OCI-LY1 (cell line): ENCODE measurements around the gene CASP9.
"Not testable (repeated sequence)": the region's sequence is repeated elsewhere in the genome, so short reads cannot be mapped to it uniquely, and the experiment has no call there.

Experiments
- H2AFZ ChIP-seq: fragments of 200-600 bp; sonication (generic), shearing (Covaris generic); 2 replicates; pipeline ENCODE4 v1.6.0; 2014; ENCODE audit warnings: antibody characterized with exemption, mild to moderate bottlenecking, low read length
- H3F3A ChIP-seq: fragments of 200-600 bp; sonication (generic), shearing (Covaris generic); 2 replicates; pipeline ENCODE4 v1.6.0; 2014; ENCODE audit warnings: mild to moderate bottlenecking, antibody characterized with exemption, low read length, moderate library complexity; ENCODE audit not compliant: insufficient read depth
- H3K27ac ChIP-seq: fragments of 200-600 bp; sonication (generic); 2 replicates; pipeline ENCODE4 v1.5.1; 2014; ENCODE audit warnings: low read length, mixed run types, mild to moderate bottlenecking, low read depth; ENCODE audit not compliant: poor library complexity, severe bottlenecking
- H3K27me3 ChIP-seq: fragments of 200-600 bp; sonication (generic); 2 replicates; pipeline ENCODE4 v1.6.0; 2014; ENCODE audit warnings: antibody characterized with exemption, mild to moderate bottlenecking, low read length, moderate library complexity; ENCODE audit not compliant: insufficient read depth
- H3K36me3 ChIP-seq: fragments of 200-600 bp; sonication (generic); 2 replicates; pipeline ENCODE4 v1.6.1; 2014; ENCODE audit warnings: mild to moderate bottlenecking, antibody characterized with exemption, low read length, moderate library complexity, mixed read lengths; ENCODE audit not compliant: insufficient read depth
- H3K4me1 ChIP-seq: fragments of 200-600 bp; sonication (generic); 2 replicates; pipeline ENCODE4 v1.5.1; 2014; ENCODE audit warnings: mild to moderate bottlenecking, low read length, moderate library complexity; ENCODE audit not compliant: insufficient read depth, severe bottlenecking
- H3K4me2 ChIP-seq: fragments of 200-600 bp; sonication (generic), shearing (Covaris generic); 2 replicates; pipeline ENCODE4 v1.6.1; 2014; ENCODE audit warnings: low read length
- H3K4me3 ChIP-seq: fragments of 200-600 bp; sonication (generic); 2 replicates; pipeline ENCODE4 v1.5.1; 2014; ENCODE audit warnings: low read length, low read depth, mild to moderate bottlenecking, mixed read lengths; ENCODE audit not compliant: poor library complexity, severe bottlenecking
- H3K79me2 ChIP-seq: fragments of 200-600 bp; shearing (Covaris generic); 2 replicates; pipeline ENCODE4 v1.6.1; 2016; ENCODE audit warnings: mixed run types, low read length, mixed read lengths; ENCODE audit not compliant: insufficient read depth
- H3K9ac ChIP-seq: fragments of 200-600 bp; sonication (generic), shearing (Covaris generic); 2 replicates; pipeline ENCODE4 v1.6.1; 2014; ENCODE audit warnings: mild to moderate bottlenecking, low read length, mixed read lengths
- H3K9me2 ChIP-seq: fragments of 200-600 bp; sonication (generic), shearing (Covaris generic); 2 replicates; pipeline ENCODE4 v1.6.1; 2014; ENCODE audit warnings: low read depth, mild to moderate bottlenecking, low read length, mixed read lengths
- H3K9me3 ChIP-seq: fragments of 200-600 bp; shearing (Covaris generic); 2 replicates; pipeline ENCODE4 v1.6.1; 2014; ENCODE audit warnings: low read length, mixed read lengths
- H4K20me1 ChIP-seq: fragments of 200-600 bp; sonication (generic), shearing (Covaris generic); 2 replicates; pipeline ENCODE4 v1.6.0; 2016; ENCODE audit warnings: mild to moderate bottlenecking, low read length; ENCODE audit not compliant: insufficient read depth
- CTCF ChIP-seq: fragments of 200-600 bp; sonication (generic), shearing (Covaris generic); IDR thresholded peaks from 2 replicates; pipeline ENCODE4 v1.5.1; 2017; ENCODE audit warnings: mild to moderate bottlenecking, antibody characterized with exemption, low read length, moderate library complexity, mixed read lengths
- EZH2 ChIP-seq: fragments of 200-600 bp; sonication (generic), shearing (Covaris generic); IDR thresholded peaks from 2 replicates; pipeline ENCODE4 v1.8.0; 2017; ENCODE audit warnings: borderline replicate concordance, mixed run types, mild to moderate bottlenecking, antibody characterized with exemption, low read length, moderate library complexity, mixed read lengths

CASP9 gene

GRCh38 chr1:15515022-15515663, 8.9 kb downstream of the CASP9 start:
- Histone ChIP-seq H3K4me2 (no peak overlapping the region; the same call in 1 of the 2 replicates), H3K9ac (no peak overlapping the region), H3K4me3 (no peak overlapping the region), H3K36me3 (peaks cover 7% of the 10 kb centered on the region; the same call in 1 of the 2 replicates), H4K20me1 (no peaks in the 10 kb centered on the region), H3K79me2 (no peaks in the 10 kb centered on the region), H3K27me3 (no peaks in the 10 kb centered on the region), H3K9me2 (no peaks in the 10 kb centered on the region), H3F3A (no peaks in the 10 kb centered on the region), H2AFZ (no peak overlapping the region), H3K4me1 (peaks cover 10% of the 10 kb centered on the region), H3K9me3 (no peaks in the 10 kb centered on the region), H3K27ac (no peak overlapping the region)
- no peak for TF ChIP-seq CTCF
- no peak for TF ChIP-seq EZH2

DNA sequence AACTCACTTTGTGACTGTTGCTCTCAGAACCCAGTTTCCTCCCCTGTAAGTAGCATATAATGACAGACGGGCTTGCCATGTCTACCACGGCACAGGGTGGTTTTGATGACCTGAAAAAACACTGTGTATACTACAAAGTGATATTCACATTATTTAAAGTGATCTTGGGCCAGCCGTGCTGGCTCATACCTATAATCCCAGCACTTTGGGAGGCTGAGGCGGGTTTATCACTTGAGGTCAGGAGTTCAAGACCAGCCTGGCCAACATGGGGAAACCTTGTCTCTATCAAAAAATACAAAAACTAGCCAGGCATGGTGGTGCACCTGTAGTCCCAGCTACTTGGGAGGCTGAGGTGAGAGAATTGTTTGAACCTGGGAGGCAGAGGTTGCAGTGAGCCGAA, 9.5 kb downstream of the CASP9 start:
- H3K9me3 ChIP-seq, H3K9ac ChIP-seq, H3K27me3 ChIP-seq, H3K36me3 ChIP-seq, H4K20me1 ChIP-seq, H3K79me2 ChIP-seq, H3F3A ChIP-seq, H3K9me2 ChIP-seq, H3K4me3 ChIP-seq, H2AFZ ChIP-seq, H3K27ac ChIP-seq, H3K4me2 ChIP-seq: not testable (repeated sequence)
- H3K4me1 ChIP-seq: peaks cover 16% of the 10 kb centered on the region

- Histone ChIP-seq H3K4me1 (peaks cover 23% of the 10 kb centered on the region), H3K79me2 (no peaks in the 10 kb centered on the region), H3K4me3 (no peak overlapping the region), H2AFZ (no peak overlapping the region), H3K9ac (no peak overlapping the region), H3K27me3 (no peaks in the 10 kb centered on the region), H3K36me3 (peaks cover 7% of the 10 kb centered on the region; the same call in 1 of the 2 replicates), H4K20me1 (no peaks in the 10 kb centered on the region), H3K27ac (no peak overlapping the region), H3K9me3 (no peaks in the 10 kb centered on the region), H3F3A (no peaks in the 10 kb centered on the region), H3K9me2 (no peaks in the 10 kb centered on the region), H3K4me2 (no peak overlapping the region)
- TF ChIP-seq EZH2: no peak
- no peak for TF ChIP-seq CTCF
Measured at GRCh38 chr1:15513919-15514318, 10.1 kb downstream of the CASP9 start.

DNA sequence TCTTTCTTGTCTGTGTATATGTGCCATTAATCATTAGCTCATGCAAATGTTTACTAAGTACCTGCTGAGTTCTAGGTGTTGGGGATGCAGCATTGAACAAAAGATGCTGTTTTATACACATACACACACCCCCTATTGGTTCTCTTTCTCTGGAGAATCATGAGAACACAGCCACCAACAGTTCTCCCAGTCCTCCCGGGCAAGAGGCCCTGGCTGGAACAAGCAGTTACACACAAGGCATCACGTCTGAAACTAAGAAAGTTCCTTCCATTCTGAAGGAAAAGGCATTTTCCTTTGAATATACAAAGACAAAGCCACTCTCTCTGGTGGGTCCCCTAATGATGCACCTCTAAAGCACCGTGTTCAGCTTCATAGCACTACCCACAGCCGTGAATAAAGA, 10.8 kb downstream of the CASP9 start:
- H3K4me2 ChIP-seq: no peak overlapping the region
- H2AFZ ChIP-seq: no peak overlapping the region
- H3K4me3 ChIP-seq: no peak overlapping the region
- no peaks in the 10 kb centered on the region for H3K27me3 ChIP-seq
- peaks cover 7% of the 10 kb centered on the region; the same call in 1 of the 2 replicates for H3K36me3 ChIP-seq
- H3K9me2 ChIP-seq: no peaks in the 10 kb centered on the region
- H3K9ac ChIP-seq: no peak overlapping the region
- H3K4me1 ChIP-seq: peaks cover 24% of the 10 kb centered on the region
- no peak overlapping the region for H3K27ac ChIP-seq
- H3K9me3 ChIP-seq: no peaks in the 10 kb centered on the region
- no peaks in the 10 kb centered on the region for H4K20me1 ChIP-seq
- no peaks in the 10 kb centered on the region for H3F3A ChIP-seq
- TF ChIP-seq EZH2 (no peak), CTCF (no peak)
- no peaks in the 10 kb centered on the region for H3K79me2 ChIP-seq
